Tibial nerve (tissue), 4 donors: ENCODE data around the gene NT5M. TPM values are rescaled to one million over a fixed set of nuclear protein-coding genes. Genes with fewer than 3 reads are reported as not detected.

Experiments
- DNase-seq, 2 donors: peaks; one replicate each; pipeline ENCODE4 v3.0.0-alpha.2; 2019; ENCODE audit warnings: low spot score in 2 of 2
- H3K27ac ChIP-seq, 4 donors: fragments of 200-600 bp; sonication (generic) in 3 of 4; one replicate each; pipeline ENCODE4 v1.5.1; 2017 to 2019; ENCODE audit warnings: mild to moderate bottlenecking in 1 of 4
- H3K27me3 ChIP-seq, 2 donors: fragments of 200-600 bp; sonication (generic) in 1 of 2; one replicate each; pipeline versions ENCODE4 v1.5.1 to v1.6.0; 2017 to 2019
- H3K36me3 ChIP-seq, 3 donors: fragments of 200-600 bp; sonication (generic); one replicate each; pipeline ENCODE4 v1.5.1; 2018 to 2019
- H3K4me1 ChIP-seq, 4 donors: fragments of 200-600 bp; sonication (generic) in 3 of 4; one replicate each; pipeline ENCODE4 v1.5.1; 2017 to 2019
- H3K4me3 ChIP-seq, 4 donors: fragments of 200-600 bp; sonication (generic) in 3 of 4; one replicate each; pipeline ENCODE4 v1.5.1; 2017 to 2019; ENCODE audit warnings: mild to moderate bottlenecking in 1 of 4, moderate library complexity in 1 of 4
- H3K9me3 ChIP-seq, 4 donors: fragments of 200-600 bp; sonication (generic) in 3 of 4; one replicate each; pipeline ENCODE4 v1.5.1; 2017 to 2019
- EP300 ChIP-seq, 2 donors: sonication (generic); formaldehyde crosslinking; IDR thresholded peaks; one replicate each; pipeline ENCODE4 v1.6.1; 2017; ENCODE audit warnings: antibody characterized with exemption in 2 of 2, mild to moderate bottlenecking in 1 of 2
- POLR2A ChIP-seq, 2 donors: fragments of 450-650 bp; IDR thresholded peaks; one replicate each; pipeline ENCODE4 v1.6.1; 2017; ENCODE audit warnings: antibody characterized with exemption in 2 of 2, mild to moderate bottlenecking in 2 of 2, moderate library complexity in 2 of 2
- WGBS, 2 donors: methylation state at CpG; one replicate each; pipeline ENCODE4 v1.1.5; 2018; 5-methylcytosine and 5-hydroxymethylcytosine counted together
- total RNA-seq, 4 donors: library from RNA; depleted of rRNA; stranded (reverse); fragments of >200 nt; gene quantifications; one replicate each; pipeline ENCODE4 v1.1.0, GENCODE V29; 2016
- TF ChIP-seq, protein P1 (sequence below), 5 experiments: fragments of 200-600 bp in 3 of 5; fragments of 450-650 bp in 2 of 5; sonication (generic) in 3 of 5; IDR thresholded peaks; one replicate each; pipeline ENCODE4 v1.5.1; 2016 to 2019; ENCODE audit warnings: antibody characterized with exemption in 5 of 5, mild to moderate bottlenecking in 3 of 5, moderate library complexity in 2 of 5

NT5M gene
- total RNA-seq, 4 donors from 2014 or later, result 4.8 to 11.2 (median 7.7) TPM

DNA sequence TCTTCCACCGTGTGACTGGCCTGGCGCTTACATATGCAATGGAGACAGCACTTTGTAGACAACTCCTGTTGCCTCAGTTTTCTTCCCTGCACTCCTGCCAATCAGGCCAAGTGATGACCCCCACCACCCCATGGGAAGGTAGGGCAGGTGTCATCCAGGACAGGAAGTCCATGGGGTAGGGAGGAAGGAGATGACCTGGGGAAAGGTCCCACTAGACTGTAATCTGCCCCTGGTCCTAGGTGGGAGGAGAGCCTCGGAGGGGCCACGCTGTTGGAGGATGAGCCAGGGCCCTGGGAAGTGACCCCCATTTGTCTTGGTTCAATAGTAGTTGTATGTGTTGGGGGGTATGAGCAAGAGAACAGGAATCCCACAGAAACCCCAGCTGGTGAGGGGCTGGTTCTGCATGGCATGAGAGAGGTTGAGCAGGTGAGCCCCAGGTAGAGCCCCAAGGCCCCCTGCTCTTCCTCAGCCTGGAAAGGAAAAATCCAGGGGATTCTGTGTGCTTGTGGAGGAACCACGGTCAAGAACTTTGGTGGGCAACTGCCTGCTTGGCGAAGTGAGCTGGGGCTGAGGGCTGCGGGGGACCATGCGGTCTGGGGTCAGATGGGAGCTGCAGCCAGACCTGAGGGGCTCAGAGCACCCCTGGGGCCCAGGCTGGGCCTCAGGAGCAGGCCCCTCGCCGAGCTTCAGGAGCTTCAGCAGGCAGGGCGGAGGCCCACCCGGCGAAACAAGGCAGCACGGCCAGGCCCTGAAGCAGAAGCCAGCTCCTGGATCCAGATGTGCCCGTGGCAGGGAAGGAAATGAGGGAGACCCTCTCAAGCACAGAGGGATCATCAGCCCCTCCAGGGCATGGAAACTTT lies 50.7 kb downstream of the NT5M start:
- Histone ChIP-seq H3K9me3 (peaks cover 0 to 2% (median 0%) of the 10 kb centered on the region in 4 donors), H3K4me3 (no peak overlapping the region), H3K27me3 (peaks cover 0 to 3% of the 10 kb centered on the region in 2 donors), H3K4me1 (peaks cover 0 to 22% (median 0%) of the 10 kb centered on the region in 4 donors), H3K36me3 (no peaks in the 10 kb centered on the region), H3K27ac (no peak overlapping the region)
- DNase-seq, result no peak
- WGBS, 2 donors, result 81 to 82% methylated on average over 15 of the region's 15 CpGs
- TF ChIP-seq EP300 (IDR thresholded peaks at IDR 0.05), result no peak
- TF ChIP-seq, protein P1, sequence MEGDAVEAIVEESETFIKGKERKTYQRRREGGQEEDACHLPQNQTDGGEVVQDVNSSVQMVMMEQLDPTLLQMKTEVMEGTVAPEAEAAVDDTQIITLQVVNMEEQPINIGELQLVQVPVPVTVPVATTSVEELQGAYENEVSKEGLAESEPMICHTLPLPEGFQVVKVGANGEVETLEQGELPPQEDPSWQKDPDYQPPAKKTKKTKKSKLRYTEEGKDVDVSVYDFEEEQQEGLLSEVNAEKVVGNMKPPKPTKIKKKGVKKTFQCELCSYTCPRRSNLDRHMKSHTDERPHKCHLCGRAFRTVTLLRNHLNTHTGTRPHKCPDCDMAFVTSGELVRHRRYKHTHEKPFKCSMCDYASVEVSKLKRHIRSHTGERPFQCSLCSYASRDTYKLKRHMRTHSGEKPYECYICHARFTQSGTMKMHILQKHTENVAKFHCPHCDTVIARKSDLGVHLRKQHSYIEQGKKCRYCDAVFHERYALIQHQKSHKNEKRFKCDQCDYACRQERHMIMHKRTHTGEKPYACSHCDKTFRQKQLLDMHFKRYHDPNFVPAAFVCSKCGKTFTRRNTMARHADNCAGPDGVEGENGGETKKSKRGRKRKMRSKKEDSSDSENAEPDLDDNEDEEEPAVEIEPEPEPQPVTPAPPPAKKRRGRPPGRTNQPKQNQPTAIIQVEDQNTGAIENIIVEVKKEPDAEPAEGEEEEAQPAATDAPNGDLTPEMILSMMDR (IDR thresholded peaks at IDR 0.05), result no peak
- no peak for TF ChIP-seq POLR2A (IDR thresholded peaks at IDR 0.05)

DNA sequence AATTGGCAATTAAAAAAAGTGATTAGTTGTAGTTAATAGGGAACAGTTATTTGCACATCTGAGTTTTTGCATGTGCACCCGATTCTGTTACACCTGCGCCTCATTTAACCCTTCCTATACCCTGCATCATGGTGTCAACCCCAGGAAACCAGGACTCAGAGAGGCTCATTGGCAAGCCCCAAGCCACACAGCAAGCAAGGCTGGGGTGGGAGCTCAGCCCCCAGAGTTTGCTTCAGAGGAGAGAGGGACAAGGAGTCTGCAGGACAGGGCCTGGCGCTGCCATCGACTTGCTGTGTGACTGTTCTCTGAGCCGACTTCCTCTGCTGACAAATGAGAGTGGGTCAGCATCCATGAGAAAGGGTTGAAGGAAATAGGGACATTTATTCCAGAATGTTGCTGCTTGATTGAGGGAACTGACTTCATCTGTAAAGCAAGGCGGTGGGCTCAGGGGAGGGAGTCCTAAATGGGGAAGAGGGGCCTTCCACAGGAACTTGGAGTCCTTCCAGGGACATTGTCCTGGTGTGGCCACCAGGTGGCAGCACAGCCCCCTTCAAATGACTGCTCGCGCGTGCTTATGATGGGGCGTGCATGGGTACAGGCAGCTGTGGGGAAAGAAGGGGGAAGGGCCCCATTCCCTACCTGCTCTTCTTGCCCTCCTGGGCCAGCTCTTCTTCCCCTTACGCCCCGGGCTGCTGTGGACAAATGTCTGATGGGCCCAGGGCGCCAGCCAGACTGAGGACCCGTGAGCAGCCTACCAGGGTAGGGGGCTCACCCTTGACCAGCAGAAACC lies 51.6 kb downstream of the NT5M start:
- no peak overlapping the region for H3K27ac ChIP-seq
- 30 to 33% methylated on average over 10 to 14 of the region's 14 CpGs for WGBS, 2 donors
- no peaks in the 10 kb centered on the region for H3K36me3 ChIP-seq
- H3K27me3 ChIP-seq, result peaks cover 0 to 3% of the 10 kb centered on the region in 2 donors
- H3K4me1 ChIP-seq, result peaks cover 0 to 22% (median 0%) of the 10 kb centered on the region in 4 donors
- no peak overlapping the region for H3K4me3 ChIP-seq
- peaks cover 0 to 11% (median 3%) of the 10 kb centered on the region in 4 donors for H3K9me3 ChIP-seq
- no peak for TF ChIP-seq POLR2A (IDR thresholded peaks at IDR 0.05)
- peak in 1 of 2 donors; percentile 68 for TF ChIP-seq EP300 (IDR thresholded peaks at IDR 0.05)
- TF ChIP-seq, protein P1 (IDR thresholded peaks at IDR 0.05), result peak; percentile 78 to 96 (median 91)
- peak; percentile 51 to 76 for DNase-seq

DNA sequence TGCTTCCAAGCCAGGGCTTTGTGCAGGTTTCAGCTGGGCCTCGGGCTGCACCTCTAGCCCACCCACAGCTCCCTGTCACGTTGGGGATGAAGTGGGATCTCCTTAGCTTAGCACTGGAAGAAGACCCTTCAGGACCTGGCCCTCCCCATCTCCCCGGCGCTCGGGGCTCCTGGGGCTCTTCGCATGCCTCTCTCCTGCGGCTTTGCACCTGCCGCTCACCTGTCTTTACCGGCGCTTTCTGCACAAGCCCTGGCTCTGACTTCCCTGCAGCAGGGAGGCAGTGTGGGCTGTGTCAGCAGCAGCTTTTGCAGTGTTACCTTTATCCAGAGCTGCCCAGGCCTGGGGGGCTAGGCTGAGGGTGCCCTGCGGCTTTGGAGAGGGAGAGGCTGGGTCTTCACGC lies 52.3 kb downstream of the NT5M start:
- peaks cover 0 to 22% (median 0%) of the 10 kb centered on the region in 4 donors for H3K4me1 ChIP-seq
- no peak overlapping the region for H3K4me3 ChIP-seq
- H3K36me3 ChIP-seq, result no peaks in the 10 kb centered on the region
- DNase-seq, result no peak
- H3K27ac ChIP-seq, result no peak overlapping the region
- TF ChIP-seq POLR2A (IDR thresholded peaks at IDR 0.05), result no peak
- TF ChIP-seq EP300 (IDR thresholded peaks at IDR 0.05), result no peak
- TF ChIP-seq, protein P1 (IDR thresholded peaks at IDR 0.05), result no peak
- H3K27me3 ChIP-seq, result peaks cover 0 to 3% of the 10 kb centered on the region in 2 donors
- 64 to 74% methylated on average over 12 of the region's 12 CpGs for WGBS, 2 donors
- H3K9me3 ChIP-seq, result peaks cover 0 to 17% (median 3%) of the 10 kb centered on the region in 4 donors

DNA sequence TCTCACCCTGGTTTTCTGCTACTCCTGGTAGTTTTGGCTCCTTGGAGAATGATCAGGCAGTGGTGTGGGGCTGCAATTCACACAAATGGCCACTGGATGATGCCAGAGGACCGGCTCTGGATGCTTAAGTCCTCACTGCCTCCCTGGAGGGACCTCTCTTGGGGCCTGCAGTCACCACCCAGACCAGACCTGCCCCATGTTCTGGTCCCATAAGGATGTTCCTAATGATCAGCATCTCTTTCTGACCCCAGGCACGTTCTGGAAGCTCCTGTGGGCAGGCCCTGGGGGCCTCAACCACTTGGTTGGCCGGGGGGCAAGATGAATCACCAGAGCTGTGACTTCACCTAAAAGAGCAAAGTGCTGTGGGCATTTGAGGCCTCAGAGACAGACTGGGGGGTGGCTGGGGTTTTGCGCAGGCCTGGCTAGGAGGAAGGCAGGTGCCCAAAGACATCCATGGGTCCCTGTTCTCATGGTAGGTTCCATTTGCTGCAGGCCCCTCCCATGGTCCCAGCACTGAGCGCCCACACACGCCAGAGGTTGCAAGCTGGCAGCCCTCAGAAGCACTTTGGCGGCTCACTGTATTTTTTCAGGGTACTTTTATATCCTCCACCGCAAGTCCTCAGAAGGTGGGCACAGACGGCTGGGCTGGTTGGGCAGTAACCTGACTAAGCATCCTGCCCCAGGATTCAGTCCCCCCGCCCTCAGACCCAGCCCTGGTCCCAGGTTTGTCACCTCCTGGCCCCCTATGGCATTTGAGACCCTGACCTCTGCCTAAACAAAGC lies 53.2 kb downstream of the NT5M start:
- Histone ChIP-seq H3K27ac (no peak overlapping the region), H3K36me3 (no peaks in the 10 kb centered on the region), H3K4me3 (no peak overlapping the region), H3K4me1 (peaks cover 0 to 22% (median 0%) of the 10 kb centered on the region in 4 donors), H3K9me3 (peaks cover 0 to 19% (median 3%) of the 10 kb centered on the region in 4 donors), H3K27me3 (peaks cover 0 to 3% of the 10 kb centered on the region in 2 donors)
- TF ChIP-seq, protein P1 (IDR thresholded peaks at IDR 0.05), result peak; percentile 98 to 100 (median 99)
- TF ChIP-seq POLR2A (IDR thresholded peaks at IDR 0.05), result no peak
- DNase-seq, result peak; percentile 69 to 84
- 65 to 68% methylated on average over 9 of the region's 10 CpGs for WGBS, 2 donors
